ENCODE measurements around the gene CDCA7. TPM values are rescaled to one million over a fixed set of nuclear protein-coding genes. Genes with fewer than 3 reads are reported as not detected.

The CDCA7 gene
- total RNA-seq, 3 donors from 2014 or later: 23.1 to 36.9 (median 28.0) TPM

DNA sequence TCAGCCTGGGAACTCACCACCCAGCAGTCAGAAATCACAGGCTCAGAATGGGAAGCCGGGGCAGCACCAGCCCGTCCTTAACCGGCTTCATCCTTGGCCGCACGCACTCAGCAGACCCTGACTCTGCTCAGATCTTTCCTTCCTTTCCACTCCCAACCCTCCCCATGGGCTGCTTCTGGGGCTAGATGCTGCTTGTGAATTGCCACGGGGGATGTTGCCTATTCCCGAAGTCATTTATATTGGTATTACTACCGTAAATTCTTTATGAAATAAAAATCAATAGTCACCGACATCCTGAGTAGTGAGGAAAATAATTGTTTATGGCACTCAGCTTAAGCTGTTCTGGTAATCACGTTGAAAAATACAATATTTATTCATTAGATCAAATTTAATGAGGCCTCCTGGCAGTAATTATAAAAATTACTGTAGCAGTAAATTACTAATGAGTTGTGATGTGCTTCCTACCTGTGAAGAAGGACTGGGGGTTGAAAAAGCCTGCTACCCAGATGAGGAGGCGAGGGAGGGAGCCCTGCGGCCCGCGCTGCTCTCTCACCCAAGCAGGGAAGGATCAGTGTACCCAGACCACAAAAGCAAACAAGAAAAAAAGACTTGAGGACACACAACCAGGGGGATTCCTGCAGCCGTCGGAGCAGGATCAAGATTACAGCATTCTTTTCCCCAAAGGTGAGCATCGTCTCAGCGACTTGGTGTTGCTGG is 31.5 kb downstream of the CDCA7 start:
- no peaks in the 10 kb centered on the region for H3K36me3 Mint-ChIP-seq (ENCODE audit: insufficient read depth)
- no peaks in the 10 kb centered on the region for H3K9me3 Mint-ChIP-seq
- no peaks in the 10 kb centered on the region for H3K4me1 Mint-ChIP-seq (ENCODE audit: low read depth)
- no peak for DNase-seq
- no peak overlapping the region for H3K4me3 Mint-ChIP-seq
- peaks cover 4% of the 10 kb centered on the region for H3K27me3 Mint-ChIP-seq (ENCODE audit: low read depth)
- ATAC-seq: no peak

DNA sequence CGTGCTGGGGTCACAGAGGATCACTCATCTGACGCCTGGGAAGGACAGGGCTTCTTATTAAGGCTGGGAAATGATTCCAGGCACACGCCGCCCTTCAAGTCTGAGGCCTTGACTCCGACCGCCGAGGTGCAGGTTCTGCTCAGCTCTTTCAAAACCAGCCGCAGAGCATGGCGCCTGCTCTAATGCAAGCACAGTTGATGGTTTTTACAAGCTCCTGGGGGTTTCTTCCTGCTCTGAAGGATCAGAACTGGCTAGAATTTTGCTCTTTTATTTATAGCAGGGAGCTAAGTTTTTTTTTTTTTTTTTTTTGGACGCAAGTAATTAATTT is 32.0 kb downstream of the CDCA7 start:
- ATAC-seq: no peak
- Mint-ChIP-seq H3K36me3 (ENCODE audit: insufficient read depth) (no peaks in the 10 kb centered on the region), H3K4me3 (no peak overlapping the region), H3K9me3 (no peaks in the 10 kb centered on the region), H3K4me1 (ENCODE audit: low read depth) (no peaks in the 10 kb centered on the region), H3K27me3 (ENCODE audit: low read depth) (peaks cover 9% of the 10 kb centered on the region)
- no peak for DNase-seq

- Mint-ChIP-seq H3K4me3 (no peak overlapping the region), H3K36me3 (ENCODE audit: insufficient read depth) (no peaks in the 10 kb centered on the region)
These were observed 32.4 kb downstream of the CDCA7 start for GRCh38 chr2:173387079-173387478.

GRCh38 chr2:173387660-173388059 is 33.0 kb downstream of the CDCA7 start:
- H3K27me3 Mint-ChIP-seq (ENCODE audit: low read depth): peaks cover 9% of the 10 kb centered on the region
- no peak overlapping the region for H3K4me3 Mint-ChIP-seq
- H3K36me3 Mint-ChIP-seq (ENCODE audit: insufficient read depth): no peaks in the 10 kb centered on the region
- H3K9me3 Mint-ChIP-seq: no peaks in the 10 kb centered on the region
- ATAC-seq (no peak), DNase-seq (no peak)
- no peaks in the 10 kb centered on the region for H3K4me1 Mint-ChIP-seq (ENCODE audit: low read depth)

More at GRCh38 chr2:173387079-173387478, 32.4 kb downstream of the CDCA7 start:
- Mint-ChIP-seq H3K9me3 (no peaks in the 10 kb centered on the region), H3K4me1 (ENCODE audit: low read depth) (no peaks in the 10 kb centered on the region), H3K27me3 (ENCODE audit: low read depth) (peaks cover 9% of the 10 kb centered on the region)
- DNase-seq (no peak), ATAC-seq (no peak)

DNA sequence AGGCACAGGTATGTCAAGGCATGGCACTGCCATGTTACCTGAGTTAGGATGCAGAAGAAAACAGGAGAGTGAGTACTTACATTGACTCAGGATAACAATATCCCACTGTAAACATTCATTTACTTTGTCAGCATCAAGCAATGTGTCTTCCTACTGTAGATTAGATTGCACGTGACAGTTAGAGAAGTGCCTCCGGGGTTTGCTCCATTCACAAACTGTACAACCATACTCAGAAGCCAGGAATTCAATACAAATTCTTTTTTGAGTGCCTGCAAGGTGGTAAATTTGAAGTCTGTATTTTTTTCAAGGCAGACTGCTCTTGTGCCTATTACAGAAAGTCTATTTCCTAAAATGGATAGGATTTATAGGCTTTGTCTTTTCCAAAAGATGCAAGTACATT is 34.1 kb downstream of the CDCA7 start:
- no peak overlapping the region for H3K4me3 Mint-ChIP-seq
- ATAC-seq (no peak), DNase-seq (no peak)
- peaks cover 11% of the 10 kb centered on the region for H3K27me3 Mint-ChIP-seq (ENCODE audit: low read depth)
- no peaks in the 10 kb centered on the region for H3K4me1 Mint-ChIP-seq (ENCODE audit: low read depth)
- H3K9me3 Mint-ChIP-seq: no peaks in the 10 kb centered on the region
- no peaks in the 10 kb centered on the region for H3K36me3 Mint-ChIP-seq (ENCODE audit: insufficient read depth)

GRCh38 chr2:173390036-173390435 is 35.4 kb downstream of the CDCA7 start:
- peaks cover 16% of the 10 kb centered on the region for H3K27me3 Mint-ChIP-seq (ENCODE audit: low read depth)
- H3K36me3 Mint-ChIP-seq (ENCODE audit: insufficient read depth): no peaks in the 10 kb centered on the region
- H3K9me3 Mint-ChIP-seq: no peaks in the 10 kb centered on the region
- no peak overlapping the region for H3K4me3 Mint-ChIP-seq
- DNase-seq (no peak), ATAC-seq (no peak)
- no peaks in the 10 kb centered on the region for H3K4me1 Mint-ChIP-seq (ENCODE audit: low read depth)

- ATAC-seq (no peak), DNase-seq (no peak)
- Mint-ChIP-seq H3K4me3 (no peak overlapping the region), H3K36me3 (ENCODE audit: insufficient read depth) (no peaks in the 10 kb centered on the region), H3K4me1 (ENCODE audit: low read depth) (no peaks in the 10 kb centered on the region), H3K9me3 (no peaks in the 10 kb centered on the region), H3K27me3 (ENCODE audit: low read depth) (peaks cover 35% of the 10 kb centered on the region)
These were observed 38.1 kb downstream of the CDCA7 start for GRCh38 chr2:173392731-173393130.

GRCh38 chr2:173393186-173393585 is 38.5 kb downstream of the CDCA7 start:
- Mint-ChIP-seq H3K36me3 (ENCODE audit: insufficient read depth) (no peaks in the 10 kb centered on the region), H3K4me1 (ENCODE audit: low read depth) (no peaks in the 10 kb centered on the region), H3K27me3 (ENCODE audit: low read depth) (peaks cover 35% of the 10 kb centered on the region), H3K9me3 (no peaks in the 10 kb centered on the region), H3K4me3 (no peak overlapping the region)
- DNase-seq: no peak
- no peak for ATAC-seq

GRCh38 chr2:173393636-173394035 is 39.0 kb downstream of the CDCA7 start:
- H3K36me3 Mint-ChIP-seq (ENCODE audit: insufficient read depth): no peaks in the 10 kb centered on the region
- ATAC-seq (no peak), DNase-seq (no peak)
- H3K9me3 Mint-ChIP-seq: no peaks in the 10 kb centered on the region
- H3K4me3 Mint-ChIP-seq: no peak overlapping the region
- H3K4me1 Mint-ChIP-seq (ENCODE audit: low read depth): no peaks in the 10 kb centered on the region
- H3K27me3 Mint-ChIP-seq (ENCODE audit: low read depth): peaks cover 35% of the 10 kb centered on the region

DNA sequence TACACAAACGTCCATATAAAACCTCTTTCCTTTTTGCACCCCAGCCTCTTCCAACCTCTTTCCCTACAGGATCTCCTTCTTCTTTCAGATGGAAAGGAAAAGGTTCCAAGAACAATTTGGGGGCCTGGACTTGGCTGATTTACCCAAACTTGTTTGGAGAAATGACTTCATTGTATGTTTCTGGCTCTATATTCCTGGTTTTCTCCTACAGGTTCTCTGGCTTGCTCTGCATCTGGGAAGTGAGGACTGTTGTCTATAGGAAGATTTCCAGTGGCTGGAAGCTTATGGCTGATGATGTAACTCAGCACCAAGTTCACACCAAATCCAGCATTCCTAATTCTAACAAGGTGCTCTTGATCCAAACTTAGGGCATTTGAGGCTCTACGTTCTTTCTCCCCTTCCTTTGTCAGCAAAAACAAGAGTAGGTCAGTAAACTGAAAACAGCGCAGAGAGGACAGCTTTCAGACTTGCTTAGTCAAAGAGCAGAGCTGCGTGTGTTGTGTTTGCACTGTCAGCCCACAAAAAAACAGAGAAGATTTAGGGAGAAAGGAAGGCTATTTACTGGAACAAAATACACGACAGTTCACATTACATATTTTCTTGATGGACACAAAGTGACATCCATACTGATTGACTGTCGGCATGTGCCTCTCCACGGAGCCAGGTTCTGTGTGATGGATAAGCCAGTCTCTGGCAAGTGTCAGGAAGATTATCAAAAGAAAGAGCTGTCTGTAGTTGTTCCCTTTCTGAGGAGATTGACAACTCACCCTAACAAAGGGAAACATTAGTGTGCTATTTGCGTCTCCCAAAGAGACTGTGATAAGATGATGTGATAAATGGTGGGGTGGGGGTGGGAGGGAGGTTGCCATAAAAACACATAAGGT is 39.7 kb downstream of the CDCA7 start:
- ATAC-seq (no peak), DNase-seq (no peak)
- H3K27me3 Mint-ChIP-seq (ENCODE audit: low read depth): peaks cover 37% of the 10 kb centered on the region
- H3K4me3 Mint-ChIP-seq: no peak overlapping the region
- H3K36me3 Mint-ChIP-seq (ENCODE audit: insufficient read depth): no peaks in the 10 kb centered on the region
- H3K9me3 Mint-ChIP-seq: no peaks in the 10 kb centered on the region
- no peaks in the 10 kb centered on the region for H3K4me1 Mint-ChIP-seq (ENCODE audit: low read depth)

DNA sequence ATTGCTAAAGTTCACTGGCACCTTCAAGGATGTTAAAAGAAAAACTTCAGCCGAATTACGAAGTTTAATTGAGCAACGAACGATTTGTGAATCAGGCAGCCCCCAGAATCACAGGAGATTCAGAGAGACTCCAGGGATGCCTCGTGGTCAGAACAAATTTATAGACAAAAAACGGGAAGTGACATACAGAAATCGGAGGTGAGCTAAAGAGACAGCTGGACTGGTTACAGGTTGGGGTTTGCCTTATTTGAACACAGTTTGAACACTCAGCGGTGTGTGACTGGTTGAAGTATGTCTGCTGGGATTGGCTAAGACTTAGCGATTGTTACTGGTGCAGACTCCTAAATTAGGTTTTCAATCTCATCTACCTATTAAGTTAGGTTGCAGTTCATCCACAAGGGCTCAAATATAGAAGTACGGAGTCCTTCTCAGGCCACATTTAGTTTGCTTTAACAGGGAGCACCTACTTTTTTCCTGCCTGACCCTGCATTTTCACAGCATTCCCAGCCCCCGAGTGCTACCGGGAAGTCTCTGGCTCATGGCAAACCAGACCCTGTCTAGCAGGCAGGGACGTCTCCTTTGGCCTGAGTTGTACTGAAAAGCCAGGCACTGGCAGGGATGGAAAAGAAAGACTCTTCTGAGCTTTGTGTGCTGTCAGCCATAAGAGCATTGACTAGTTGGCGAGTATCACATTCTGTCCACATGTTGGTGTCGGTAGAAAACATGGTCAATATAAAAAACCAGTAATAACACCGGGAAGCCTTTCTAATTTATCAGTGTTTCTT is 41.1 kb downstream of the CDCA7 start:
- Mint-ChIP-seq H3K9me3 (no peaks in the 10 kb centered on the region), H3K36me3 (ENCODE audit: insufficient read depth) (no peaks in the 10 kb centered on the region), H3K4me3 (no peak overlapping the region), H3K4me1 (ENCODE audit: low read depth) (no peaks in the 10 kb centered on the region), H3K27me3 (ENCODE audit: low read depth) (peaks cover 45% of the 10 kb centered on the region)
- no peak for DNase-seq
- no peak for ATAC-seq

DNA sequence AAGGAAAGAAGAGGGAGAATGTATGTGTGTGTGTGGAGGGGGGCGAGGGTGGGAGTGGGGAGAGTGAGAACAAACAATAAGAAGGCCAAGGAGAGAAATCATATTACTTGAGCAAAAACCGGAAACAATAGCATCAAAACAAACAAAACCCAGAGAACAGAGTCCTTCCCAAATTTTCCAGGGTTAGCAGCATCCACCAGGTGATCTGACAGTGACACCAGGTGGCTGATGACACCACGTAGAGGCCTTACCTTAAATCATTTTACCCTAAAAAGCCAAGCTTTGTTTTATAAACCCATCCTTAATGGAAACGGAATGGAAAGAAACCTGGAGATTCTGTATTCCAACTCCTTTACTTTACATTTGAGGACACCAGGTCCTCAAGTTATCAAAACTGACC is 42.9 kb downstream of the CDCA7 start:
- no peak for DNase-seq
- Mint-ChIP-seq H3K36me3 (ENCODE audit: insufficient read depth) (no peaks in the 10 kb centered on the region), H3K27me3 (ENCODE audit: low read depth) (peaks cover 56% of the 10 kb centered on the region), H3K4me1 (ENCODE audit: low read depth) (peaks cover 5% of the 10 kb centered on the region), H3K4me3 (no peak overlapping the region), H3K9me3 (no peaks in the 10 kb centered on the region)
- no peak for ATAC-seq

- peaks cover 7% of the 10 kb centered on the region for H3K4me1 Mint-ChIP-seq (ENCODE audit: low read depth)
- H3K36me3 Mint-ChIP-seq (ENCODE audit: insufficient read depth): no peaks in the 10 kb centered on the region
- H3K9me3 Mint-ChIP-seq: no peaks in the 10 kb centered on the region
- DNase-seq (no peak), ATAC-seq (no peak)
- no peak overlapping the region for H3K4me3 Mint-ChIP-seq
- H3K27me3 Mint-ChIP-seq (ENCODE audit: low read depth): peaks cover 65% of the 10 kb centered on the region
These were observed 44.6 kb downstream of the CDCA7 start for GRCh38 chr2:173399229-173399628.

- Mint-ChIP-seq H3K27me3 (ENCODE audit: low read depth) (peaks cover 62% of the 10 kb centered on the region), H3K36me3 (ENCODE audit: insufficient read depth) (no peaks in the 10 kb centered on the region), H3K4me1 (ENCODE audit: low read depth) (peaks cover 7% of the 10 kb centered on the region), H3K9me3 (no peaks in the 10 kb centered on the region), H3K4me3 (no peak overlapping the region)
- DNase-seq (no peak), ATAC-seq (no peak)
These were observed 46.1 kb downstream of the CDCA7 start for GRCh38 chr2:173400760-173401159.
